RPMI8226 (cell line): ENCODE data around the gene ANKRD39.
"Not testable (repeated sequence)": the region's sequence is repeated elsewhere in the genome, so short reads cannot be mapped to it uniquely, and the experiment has no call there.

Experiments used
- DNase-seq: peaks from one replicate; pipeline ENCODE4 v3.0.0-alpha.2; 2015

The ANKRD39 gene

GRCh38 chr2:96869822-96870625, 12.2 kb upstream of the ANKRD39 start, which contains the start of gene SEMA4C:
Gene SEMA4C (minus strand): TSS chr2:96870080. CDS start chr2:96867886, 2,194 bp downstream.
- peak; percentile 53 for DNase-seq

- DNase-seq = no peak
Observed at GRCh38 chr2:96869281-96869821, 11.5 kb upstream of the ANKRD39 start.

- DNase-seq = peak; percentile 79
Observed at GRCh38 chr2:96868555-96869280, 10.9 kb upstream of the ANKRD39 start.

GRCh38 chr2:96867756-96868554, 10.1 kb upstream of the ANKRD39 start:
- DNase-seq = peak; percentile 30

GRCh38 chr2:96866986-96867755, 9.4 kb upstream of the ANKRD39 start:
- DNase-seq = no peak

- DNase-seq = no peak
Observed at GRCh38 chr2:96866586-96866985, 8.8 kb upstream of the ANKRD39 start.

- no peak for DNase-seq
Observed at GRCh38 chr2:96866149-96866548, 8.3 kb upstream of the ANKRD39 start.

GRCh38 chr2:96865654-96866053, 7.8 kb upstream of the ANKRD39 start:
- no peak for DNase-seq

GRCh38 chr2:96864343-96865091, 6.7 kb upstream of the ANKRD39 start:
- no peak for DNase-seq

- DNase-seq = no peak
Observed at GRCh38 chr2:96863575-96864342, 5.9 kb upstream of the ANKRD39 start.

- DNase-seq = not testable (repeated sequence)
Observed at GRCh38 chr2:96863056-96863455, 5.2 kb upstream of the ANKRD39 start.

- no peak for DNase-seq
Observed at GRCh38 chr2:96861074-96861473, 3.3 kb upstream of the ANKRD39 start.

GRCh38 chr2:96860065-96861029, 2.5 kb upstream of the ANKRD39 start:
- DNase-seq = no peak

GRCh38 chr2:96859681-96860064, 1.9 kb upstream of the ANKRD39 start:
- no peak for DNase-seq

GRCh38 chr2:96859099-96859649, 1.4 kb upstream of the ANKRD39 start:
- no peak for DNase-seq

GRCh38 chr2:96856776-96857666, 795 bp downstream of the ANKRD39 start:
- peak; percentile 91 for DNase-seq

GRCh38 chr2:96853321-96853720, 4.5 kb downstream of the ANKRD39 start:
- DNase-seq = no peak

GRCh38 chr2:96852667-96853066, 5.1 kb downstream of the ANKRD39 start:
- DNase-seq = no peak
